IPS DF 19.7 (cell line): ENCODE measurements around the gene SPATA6.

ENCODE experiments used
- DNase-seq: peaks from one replicate; pipeline ENCODE4 v3.0.0-alpha.2; 2013; ENCODE audit warnings: low read depth, low spot score

SPATA6 gene

DNA sequence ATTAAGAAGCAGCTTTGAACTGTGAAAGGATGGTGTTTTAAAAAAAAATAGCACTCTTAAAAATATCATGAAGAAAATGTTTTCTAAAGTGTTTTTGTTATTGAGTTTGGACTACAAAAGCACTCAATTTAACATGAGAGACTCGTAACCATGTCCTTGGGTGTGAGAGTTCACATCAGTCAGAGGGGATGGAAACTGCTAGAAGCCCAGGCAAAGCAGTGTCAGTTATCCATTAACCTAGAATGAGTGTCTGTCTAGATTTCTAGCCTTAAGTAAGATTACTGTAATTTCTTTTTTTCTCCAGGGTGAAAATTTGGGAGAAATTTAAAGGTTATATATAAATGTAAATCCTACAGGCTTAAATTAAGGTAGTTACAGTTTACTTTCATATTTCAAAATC lies 217.8 kb downstream of the SPATA6 start:
- no peak for DNase-seq

DNA sequence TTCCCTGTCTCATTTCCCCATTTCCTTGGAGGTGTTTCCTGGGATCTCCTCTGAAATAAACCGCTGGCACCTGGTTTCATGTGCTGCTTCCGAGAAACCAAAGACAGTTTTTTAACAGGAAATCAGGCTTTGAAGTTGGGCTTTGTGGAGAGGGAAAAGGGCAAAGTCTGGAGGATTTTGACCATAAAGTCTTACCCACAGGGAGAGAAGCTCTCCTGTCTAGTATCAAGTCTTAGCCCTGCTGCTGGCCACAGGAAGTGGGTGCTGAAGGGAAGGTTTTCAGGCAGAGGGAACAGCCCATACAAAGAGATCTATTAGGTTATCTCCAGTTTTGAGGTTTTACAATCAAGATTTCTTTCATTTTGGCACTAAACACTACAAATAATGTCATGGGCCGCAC lies 220.2 kb downstream of the SPATA6 start:
- no peak for DNase-seq

DNA sequence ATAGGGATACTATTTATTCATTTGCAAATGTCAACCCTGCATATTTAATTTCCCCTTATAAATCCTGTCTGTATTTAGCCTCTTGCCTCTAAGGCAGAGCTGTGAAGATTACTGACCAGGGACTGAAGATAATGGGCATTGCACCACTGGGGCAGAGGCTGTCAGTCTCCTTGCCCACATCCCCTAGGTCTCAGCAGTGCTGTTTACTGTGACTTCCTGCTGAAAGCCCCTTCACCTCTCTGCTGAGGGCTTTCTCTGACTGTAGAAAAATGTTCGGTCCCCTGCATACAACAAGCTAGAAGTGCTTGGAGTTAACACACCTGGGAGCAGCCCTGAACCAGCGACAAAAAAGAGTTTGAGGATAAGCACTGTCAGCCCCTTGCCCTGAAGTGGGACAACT lies 220.7 kb downstream of the SPATA6 start:
- no peak for DNase-seq

GRCh38 chr1:48250572-48250971 lies 221.4 kb downstream of the SPATA6 start:
- DNase-seq = no peak

DNA sequence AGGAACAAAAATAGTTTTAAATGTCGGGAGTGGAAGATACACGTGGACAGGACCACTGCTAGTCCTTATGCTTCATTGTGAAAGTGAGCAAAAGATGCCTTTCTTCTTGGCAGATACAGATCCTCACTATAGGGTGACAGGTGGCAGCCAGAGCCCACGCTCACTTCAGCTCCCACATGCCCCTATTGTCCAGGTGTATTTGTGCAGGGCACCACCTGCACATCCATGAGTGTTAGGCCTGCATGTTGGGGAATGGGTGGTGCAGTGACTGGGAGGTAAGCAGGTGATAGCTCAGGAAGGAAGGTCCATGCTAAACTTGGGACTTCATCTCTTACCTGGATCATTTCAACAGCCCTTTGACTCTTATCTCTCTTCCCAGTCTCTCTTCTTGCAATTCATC lies 222.1 kb downstream of the SPATA6 start:
- DNase-seq = peak; percentile 3

- no peak for DNase-seq
Observed at GRCh38 chr1:48248356-48248755, 223.6 kb downstream of the SPATA6 start.

DNA sequence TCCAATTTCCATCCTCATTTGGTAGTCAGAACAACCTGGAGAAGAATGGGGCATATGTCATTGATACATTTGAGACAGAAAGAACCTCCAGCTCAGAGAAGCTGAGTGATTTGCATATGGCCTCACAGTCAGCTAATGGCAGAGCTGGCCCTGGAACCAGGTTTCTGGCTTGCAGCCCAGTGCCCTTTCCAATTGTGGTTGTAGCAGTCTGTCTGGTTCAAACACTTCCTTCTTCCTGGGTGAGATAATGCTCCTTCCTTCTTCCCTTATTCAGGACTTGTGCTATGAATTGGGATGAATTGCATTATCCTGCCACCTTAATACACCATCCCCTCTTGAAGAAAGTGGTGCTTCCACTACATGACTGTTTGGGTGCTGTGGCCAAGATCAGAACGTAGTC lies 225.3 kb downstream of the SPATA6 start:
- no peak for DNase-seq
